Neural cell (in vitro differentiated cells): Measurements from ENCODE around the gene IL1RAPL2. TPM values are rescaled to one million over a fixed set of nuclear protein-coding genes. Genes with fewer than 3 reads are reported as not detected.

Source experiments
- H2AFZ ChIP-seq: fragments of 200-600, 300-800 bp; sonication (generic), shearing (Covaris generic); 2 replicates; pipeline ENCODE4 v1.6.0; 2014; ENCODE audit warnings: low read depth, mild to moderate bottlenecking, antibody characterized with exemption, low read length, moderate library complexity
- H3F3A ChIP-seq: fragments of 200-600 bp; shearing (Covaris generic); 2 replicates; pipeline ENCODE4 v1.6.1; 2016; ENCODE audit warnings: mild to moderate bottlenecking, moderate library complexity, mixed read lengths, antibody characterized with exemption, low read length; ENCODE audit not compliant: insufficient read depth, poor library complexity, severe bottlenecking
- H3K27ac ChIP-seq: fragments of 200-600, 300-800 bp; sonication (generic), shearing (Covaris generic); 2 replicates; pipeline ENCODE4 v1.5.1; 2014; ENCODE audit warnings: mild to moderate bottlenecking, low read length, moderate library complexity
- H3K27me3 ChIP-seq: fragments of 300-800, 200-600 bp; sonication (generic), shearing (Covaris generic); 2 replicates; pipeline ENCODE4 v1.6.0; 2014; ENCODE audit warnings: mild to moderate bottlenecking, low read depth, low read length, moderate library complexity; ENCODE audit not compliant: insufficient read depth
- H3K36me3 ChIP-seq: fragments of 300-800, 200-600 bp; sonication (generic), shearing (Covaris generic); 2 replicates; pipeline ENCODE4 v1.5.1; 2014; ENCODE audit warnings: mild to moderate bottlenecking, antibody characterized with exemption, low read length, moderate library complexity; ENCODE audit not compliant: insufficient read depth
- H3K4me2 ChIP-seq: fragments of 300-800, 200-600 bp; sonication (generic), shearing (Covaris generic); 2 replicates; pipeline ENCODE4 v1.6.0; 2014; ENCODE audit warnings: mild to moderate bottlenecking, low read length
- H3K4me3 ChIP-seq: fragments of 300-800, 200-600 bp; sonication (generic), shearing (Covaris generic); 2 replicates; pipeline ENCODE4 v1.5.1; 2014; ENCODE audit warnings: mild to moderate bottlenecking, low read length, moderate library complexity
- H3K79me2 ChIP-seq: fragments of 200-600 bp; shearing (Covaris generic); replicated peaks from 2 replicates; pipeline ENCODE4 v1.6.0; 2014; ENCODE audit warnings: mild to moderate bottlenecking, low read length, moderate library complexity; ENCODE audit not compliant: insufficient read depth
- H3K9ac ChIP-seq: fragments of 300-800, 200-600 bp; sonication (generic), shearing (Covaris generic); 2 replicates; pipeline ENCODE4 v1.6.1; 2016; ENCODE audit warnings: mild to moderate bottlenecking, low read length, mixed read lengths
- H3K9me2 ChIP-seq: fragments of 200-600 bp; shearing (Covaris generic); 2 replicates; pipeline ENCODE4 v1.6.1; 2016; ENCODE audit warnings: mild to moderate bottlenecking, low read length, mixed read lengths; ENCODE audit not compliant: insufficient read depth
- H3K9me3 ChIP-seq: fragments of 200-600, 300-800 bp; sonication (generic), shearing (Covaris generic); 2 replicates; pipeline ENCODE4 v1.6.1; 2016; ENCODE audit warnings: mild to moderate bottlenecking, mixed run types, low read length, moderate library complexity, mixed read lengths
- H4K20me1 ChIP-seq: fragments of 200-600 bp; shearing (Covaris generic); 2 replicates; pipeline ENCODE4 v1.6.1; 2016; ENCODE audit warnings: mild to moderate bottlenecking, mixed run types; ENCODE audit not compliant: insufficient read depth
- CTCF ChIP-seq: fragments of 450-650 bp; IDR thresholded peaks from 2 replicates; pipeline ENCODE4 v1.5.1; 2014; ENCODE audit warnings: antibody characterized with exemption, mild to moderate bottlenecking, moderate library complexity; ENCODE audit not compliant: poor library complexity, severe bottlenecking
- EP300 ChIP-seq: fragments of 450-650 bp; conservative IDR thresholded peaks from 2 replicates; pipeline ENCODE4 v1.6.1; 2014; ENCODE audit warnings: antibody characterized with exemption, mild to moderate bottlenecking, moderate library complexity; ENCODE audit not compliant: poor library complexity, severe bottlenecking
- EZH2 ChIP-seq: fragments of 200-600, 300-800 bp; shearing (Covaris generic), sonication (generic); IDR thresholded peaks from 2 replicates; pipeline ENCODE4 v1.6.1; 2014; ENCODE audit warnings: antibody characterized with exemption, low read length, borderline replicate concordance, mild to moderate bottlenecking; ENCODE audit not compliant: insufficient read depth, poor library complexity, severe bottlenecking
- MXI1 ChIP-seq: fragments of 450-650 bp; conservative IDR thresholded peaks from 2 replicates; pipeline ENCODE4 v1.6.1; 2014; ENCODE audit warnings: antibody characterized with exemption, mild to moderate bottlenecking; ENCODE audit not compliant: poor library complexity, severe bottlenecking
- POLR2AphosphoS5 ChIP-seq: IDR thresholded peaks from 2 replicates; pipeline ENCODE4 v1.6.1; 2012
- RAD21 ChIP-seq: fragments of 450-650 bp; conservative IDR thresholded peaks from 2 replicates; pipeline ENCODE4 v1.6.1; 2014; ENCODE audit warnings: antibody characterized with exemption, mild to moderate bottlenecking, moderate library complexity
- REST ChIP-seq: IDR thresholded peaks from 2 replicates; pipeline ENCODE4 v1.6.1; 2012; ENCODE audit warnings: borderline replicate concordance
- SMC3 ChIP-seq: fragments of 450-650 bp; conservative IDR thresholded peaks from 2 replicates; pipeline ENCODE4 v1.6.1; 2014; ENCODE audit warnings: antibody characterized with exemption, mild to moderate bottlenecking, moderate library complexity; ENCODE audit not compliant: poor library complexity
- TAF1 ChIP-seq: IDR thresholded peaks from 2 replicates; pipeline ENCODE4 v1.6.1; 2012; ENCODE audit warnings: low read depth
- polyA plus RNA-seq: library from polyadenylated mRNA; depleted of rRNA; stranded (reverse); fragments of >200 nt; gene quantifications from 2 replicates; pipeline ENCODE4 v1.2.3, GENCODE V29; 2014

Gene IL1RAPL2
- polyA plus RNA-seq, 1 donor from 2014 or later = not detected

GRCh38 chrX:105634180-105634579 lies 1068.2 kb downstream of the IL1RAPL2 start:
- Histone ChIP-seq H3K9me3 (no peaks in the 10 kb centered on the region), H2AFZ (no peak overlapping the region), H3K9me2 (no peaks in the 10 kb centered on the region), H3F3A (no peaks in the 10 kb centered on the region), H3K79me2 (no peaks in the 10 kb centered on the region), H3K9ac (no peak overlapping the region), H3K27ac (no peak overlapping the region), H3K4me2 (no peak overlapping the region), H3K4me3 (no peak overlapping the region), H3K36me3 (no peaks in the 10 kb centered on the region), H4K20me1 (no peaks in the 10 kb centered on the region), H3K27me3 (no peaks in the 10 kb centered on the region)
- TF ChIP-seq REST = no peak
- no peak for TF ChIP-seq MXI1
- no peak for TF ChIP-seq TAF1
- TF ChIP-seq EZH2 = no peak
- no peak for TF ChIP-seq POLR2AphosphoS5

- Histone ChIP-seq H2AFZ (no peak overlapping the region), H3K36me3 (no peaks in the 10 kb centered on the region), H3K9ac (no peak overlapping the region), H3K27me3 (no peaks in the 10 kb centered on the region), H4K20me1 (no peaks in the 10 kb centered on the region), H3K4me2 (no peak overlapping the region), H3K79me2 (no peaks in the 10 kb centered on the region), H3K9me2 (no peaks in the 10 kb centered on the region), H3K4me3 (no peak overlapping the region), H3F3A (no peaks in the 10 kb centered on the region), H3K27ac (no peak overlapping the region), H3K9me3 (no peaks in the 10 kb centered on the region)
- TF ChIP-seq RAD21 (no peak), REST (no peak), EZH2 (no peak), CTCF (no peak), MXI1 (no peak), SMC3 (no peak), EP300 (no peak), TAF1 (no peak), POLR2AphosphoS5 (no peak)
These were observed 1069.8 kb downstream of the IL1RAPL2 start for GRCh38 chrX:105635794-105636193.
